Measurements from ENCODE around the gene PSD2. TPM values are rescaled to one million over a fixed set of nuclear protein-coding genes. Genes with fewer than 3 reads are reported as not detected.
A peak's percentile ranks its signal among the peaks of the same experiment; 100 is the strongest.

PSD2 gene
- total RNA-seq, 5 donors from 2014 or later (not counting 1 experiment from before 2014, with no cell fraction given): 0.07 to 0.15 (median 0.09) TPM; not detected in 2

DNA sequence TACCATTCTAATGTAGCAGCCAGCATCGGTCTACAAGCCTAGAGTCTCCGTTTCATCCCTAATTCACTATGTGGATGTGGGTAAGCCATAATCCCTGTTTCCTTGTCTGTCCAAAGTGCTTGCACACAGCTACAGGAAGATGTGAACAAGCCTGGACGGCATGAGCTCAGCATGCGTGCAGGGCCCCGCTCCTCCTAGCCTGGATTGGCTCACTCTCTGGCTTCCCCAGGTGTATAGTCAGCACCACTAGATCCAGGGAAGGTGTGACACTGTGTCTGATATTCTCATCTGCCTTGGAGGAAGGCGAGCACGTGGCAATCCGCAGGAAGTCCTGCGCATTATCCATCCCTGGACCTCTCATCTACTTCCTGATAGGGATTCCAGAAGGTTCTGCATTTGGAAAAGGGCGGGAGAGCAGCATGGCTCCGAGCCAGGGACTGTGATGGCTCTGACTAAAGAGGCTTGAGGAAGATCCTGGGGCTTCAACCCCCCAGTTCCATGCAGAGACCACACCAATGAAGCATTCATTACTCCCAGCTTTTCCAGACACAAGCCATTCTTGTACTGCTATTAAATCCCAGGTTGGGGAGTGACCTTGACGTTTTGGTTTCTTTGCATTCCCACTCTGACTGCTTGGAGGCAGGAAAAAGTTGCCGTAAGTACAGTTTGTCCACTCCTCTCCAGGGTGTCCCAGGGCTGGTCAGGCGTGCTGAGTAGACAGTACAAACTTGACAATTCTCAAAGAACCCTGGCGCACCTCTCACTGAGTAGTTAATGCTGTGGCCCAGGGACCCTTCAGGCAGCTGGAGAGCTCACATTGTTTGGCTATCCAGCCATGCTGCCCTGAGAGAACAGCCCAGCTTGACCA, 65.6 kb downstream of the PSD2 start:
- Histone ChIP-seq H3K36me3 (ENCODE audit: control insufficient read depth in 2 of 2, extremely low read depth in 1 of 2, insufficient read depth in 1 of 2, low read length in 1 of 2) (no peaks in the 10 kb centered on the region), H3K27ac (ENCODE audit: low read length) (no peak overlapping the region), H3K4me3 (ENCODE audit: control insufficient read depth in 1 of 2, extremely low read depth in 1 of 2, low read length in 1 of 2) (no peak overlapping the region), H3K9me3 (no peaks in the 10 kb centered on the region), H3K4me1 (ENCODE audit: control insufficient read depth in 1 of 2, extremely low read depth in 1 of 2, insufficient read depth in 2 of 2, low read length in 2 of 2) (no peaks in the 10 kb centered on the region), H3K27me3 (replicated peaks in 1 of 2; ENCODE audit: control insufficient read depth in 2 of 2, extremely low read depth in 1 of 2, insufficient read depth in 2 of 2, low read length in 1 of 2) (peaks cover 0 to 37% of the 10 kb centered on the region in 2 experiments)
- Mint-ChIP-seq H3K4me1 (no peaks in the 10 kb centered on the region), H3K36me3 (no peaks in the 10 kb centered on the region), H3K27me3 (peaks cover 10 to 15% of the 10 kb centered on the region in 2 donors), H3K27ac (no peak overlapping the region), H3K9me3 (no peaks in the 10 kb centered on the region), H3K4me3 (no peak overlapping the region)
- CTCF ChIA-PET: interaction anchor here (0.5 to 5.2 kb wide), 2 partner anchors 74 to 119 kb away, joined by 3 to 19 read pairs; no protein-coding TSS in a partner anchor
- ATAC-seq (replicated peaks in 1 of 4) (no peak), DNase-seq (no peak)
- POLR2A ChIA-PET: no interaction called here
- WGBS (ENCODE audit: insufficient coverage): 77% methylated on average over 6 of the region's 15 CpGs

DNA sequence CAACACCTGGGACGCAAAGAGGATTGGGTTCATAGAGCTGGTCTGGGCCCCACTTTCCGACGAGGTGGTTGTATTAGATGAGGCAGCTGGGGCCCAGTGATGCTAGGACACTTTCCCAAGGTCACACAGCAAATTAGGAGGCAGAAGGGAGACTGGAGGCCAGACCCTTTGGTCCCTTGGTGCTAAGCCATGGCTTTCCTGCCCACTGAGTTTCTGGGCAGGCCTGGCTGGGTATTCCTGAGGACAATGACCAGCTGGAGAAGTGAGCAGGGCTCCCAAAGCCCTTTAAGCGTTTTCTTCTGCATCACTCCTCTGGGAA, 66.2 kb downstream of the PSD2 start:
- Mint-ChIP-seq H3K4me3 (no peak overlapping the region), H3K36me3 (no peaks in the 10 kb centered on the region), H3K9me3 (no peaks in the 10 kb centered on the region), H3K27ac (no peak overlapping the region), H3K4me1 (no peaks in the 10 kb centered on the region), H3K27me3 (peaks cover 10 to 18% of the 10 kb centered on the region in 2 donors)
- Histone ChIP-seq H3K27me3 (replicated peaks in 1 of 2; ENCODE audit: control insufficient read depth in 2 of 2, extremely low read depth in 1 of 2, insufficient read depth in 2 of 2, low read length in 1 of 2) (peaks cover 0 to 40% of the 10 kb centered on the region in 2 experiments), H3K4me3 (ENCODE audit: control insufficient read depth in 1 of 2, extremely low read depth in 1 of 2, low read length in 1 of 2) (no peak overlapping the region), H3K9me3 (no peaks in the 10 kb centered on the region), H3K27ac (ENCODE audit: low read length) (no peak overlapping the region), H3K36me3 (ENCODE audit: control insufficient read depth in 2 of 2, extremely low read depth in 1 of 2, insufficient read depth in 1 of 2, low read length in 1 of 2) (no peaks in the 10 kb centered on the region), H3K4me1 (ENCODE audit: control insufficient read depth in 1 of 2, extremely low read depth in 1 of 2, insufficient read depth in 2 of 2, low read length in 2 of 2) (no peaks in the 10 kb centered on the region)
- CTCF ChIA-PET: interaction anchor here (0.5 to 5.2 kb wide), 2 partner anchors 75 to 118 kb away, joined by 3 to 19 read pairs; no protein-coding TSS in a partner anchor
- no peak for DNase-seq
- ATAC-seq (replicated peaks in 1 of 4): no peak
- 75% methylated on average over 4 of the region's 4 CpGs for WGBS (ENCODE audit: insufficient coverage)
- POLR2A ChIA-PET: no interaction called here

GRCh38 chr5:139862313-139862712, 66.7 kb downstream of the PSD2 start:
- H3K36me3 Mint-ChIP-seq: no peaks in the 10 kb centered on the region
- no peak for DNase-seq
- ChIA-PET POLR2A (interaction anchor here in 1 of 2 donors (0.5 kb wide), 1 partner anchor 153 kb away, joined by 9 read pairs; no protein-coding TSS in a partner anchor), CTCF (interaction anchor here in 1 of 2 donors (5.2 kb wide), 1 partner anchor 75 kb away, joined by 19 read pairs; no protein-coding TSS in a partner anchor)
- Histone ChIP-seq H3K36me3 (ENCODE audit: control insufficient read depth in 2 of 2, extremely low read depth in 1 of 2, insufficient read depth in 1 of 2, low read length in 1 of 2) (no peaks in the 10 kb centered on the region), H3K27ac (ENCODE audit: low read length) (no peak overlapping the region), H3K9me3 (no peaks in the 10 kb centered on the region), H3K4me3 (ENCODE audit: control insufficient read depth in 1 of 2, extremely low read depth in 1 of 2, low read length in 1 of 2) (no peak overlapping the region), H3K4me1 (ENCODE audit: control insufficient read depth in 1 of 2, extremely low read depth in 1 of 2, insufficient read depth in 2 of 2, low read length in 2 of 2) (no peaks in the 10 kb centered on the region), H3K27me3 (replicated peaks in 1 of 2; ENCODE audit: control insufficient read depth in 2 of 2, extremely low read depth in 1 of 2, insufficient read depth in 2 of 2, low read length in 1 of 2) (peaks cover 0 to 40% of the 10 kb centered on the region in 2 experiments)
- H3K4me3 Mint-ChIP-seq: no peak overlapping the region
- peaks cover 10 to 21% of the 10 kb centered on the region in 2 donors for H3K27me3 Mint-ChIP-seq
- 88% methylated on average over 2 of the region's 2 CpGs for WGBS (ENCODE audit: insufficient coverage)
- no peak for ATAC-seq (replicated peaks in 1 of 4)
- H3K4me1 Mint-ChIP-seq: no peaks in the 10 kb centered on the region
- H3K27ac Mint-ChIP-seq: no peak overlapping the region
- no peaks in the 10 kb centered on the region for H3K9me3 Mint-ChIP-seq

GRCh38 chr5:139862803-139863202, 67.2 kb downstream of the PSD2 start:
- H3K9me3 Mint-ChIP-seq: no peaks in the 10 kb centered on the region
- DNase-seq: no peak
- H3K4me3 Mint-ChIP-seq: no peak overlapping the region
- no peaks in the 10 kb centered on the region for H3K36me3 ChIP-seq (ENCODE audit: control insufficient read depth in 2 of 2, extremely low read depth in 1 of 2, insufficient read depth in 1 of 2, low read length in 1 of 2)
- no peak for ATAC-seq (replicated peaks in 1 of 4)
- peaks cover 0 to 40% of the 10 kb centered on the region in 2 experiments for H3K27me3 ChIP-seq (replicated peaks in 1 of 2; ENCODE audit: control insufficient read depth in 2 of 2, extremely low read depth in 1 of 2, insufficient read depth in 2 of 2, low read length in 1 of 2)
- POLR2A ChIA-PET: interaction anchor here in 1 of 2 donors (0.5 kb wide), 1 partner anchor 153 kb away, joined by 9 read pairs; no protein-coding TSS in a partner anchor
- no peak overlapping the region for H3K27ac ChIP-seq (ENCODE audit: low read length)
- H3K27ac Mint-ChIP-seq: no peak overlapping the region
- H3K4me1 Mint-ChIP-seq: no peaks in the 10 kb centered on the region
- H3K9me3 ChIP-seq: no peaks in the 10 kb centered on the region
- no peaks in the 10 kb centered on the region for H3K4me1 ChIP-seq (ENCODE audit: control insufficient read depth in 1 of 2, extremely low read depth in 1 of 2, insufficient read depth in 2 of 2, low read length in 2 of 2)
- 45% methylated on average over 1 of the region's 2 CpGs for WGBS (ENCODE audit: insufficient coverage)
- no peaks in the 10 kb centered on the region for H3K36me3 Mint-ChIP-seq
- H3K27me3 Mint-ChIP-seq: peaks cover 10 to 21% of the 10 kb centered on the region in 2 donors
- H3K4me3 ChIP-seq (ENCODE audit: control insufficient read depth in 1 of 2, extremely low read depth in 1 of 2, low read length in 1 of 2): no peak overlapping the region
- CTCF ChIA-PET: interaction anchor here (0.5 to 5.2 kb wide), 3 partner anchors 76 to 95 kb away, joined by 3 to 19 read pairs (median 4); no protein-coding TSS in a partner anchor

DNA sequence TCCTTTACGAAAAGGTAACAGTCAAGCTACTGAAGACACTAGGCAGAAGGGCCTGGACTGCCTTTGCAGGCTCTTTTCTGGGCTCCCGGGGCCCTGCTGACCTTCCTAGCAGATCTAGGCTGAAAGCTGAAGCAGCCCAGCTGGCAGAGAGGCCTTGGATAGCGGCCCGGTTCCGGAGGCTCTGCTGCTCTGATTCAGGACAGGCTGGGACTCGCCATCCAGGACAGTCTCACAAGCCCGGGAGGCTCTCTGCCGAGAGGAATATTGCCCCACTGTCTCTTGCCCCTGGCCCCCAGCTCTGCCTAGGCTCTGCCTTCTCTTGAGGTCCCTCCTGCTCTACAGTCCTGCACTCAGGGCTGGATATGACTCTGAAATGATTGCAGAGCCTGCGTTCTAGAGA, 67.8 kb downstream of the PSD2 start:
- Histone ChIP-seq H3K36me3 (ENCODE audit: control insufficient read depth in 2 of 2, extremely low read depth in 1 of 2, insufficient read depth in 1 of 2, low read length in 1 of 2) (no peaks in the 10 kb centered on the region), H3K4me3 (ENCODE audit: control insufficient read depth in 1 of 2, extremely low read depth in 1 of 2, low read length in 1 of 2) (no peak overlapping the region), H3K4me1 (ENCODE audit: control insufficient read depth in 1 of 2, extremely low read depth in 1 of 2, insufficient read depth in 2 of 2, low read length in 2 of 2) (no peaks in the 10 kb centered on the region), H3K9me3 (no peaks in the 10 kb centered on the region), H3K27ac (ENCODE audit: low read length) (no peak overlapping the region), H3K27me3 (replicated peaks in 1 of 2; ENCODE audit: control insufficient read depth in 2 of 2, extremely low read depth in 1 of 2, insufficient read depth in 2 of 2, low read length in 1 of 2) (peaks cover 0 to 38% of the 10 kb centered on the region in 2 experiments)
- ChIA-PET CTCF (interaction anchor here (0.5 to 5.2 kb wide), 4 partner anchors 76 to 95 kb away, joined by 3 to 19 read pairs (median 6); no protein-coding TSS in a partner anchor), POLR2A (interaction anchor here in 1 of 2 donors (0.6 kb wide), 1 partner anchor 144 kb away, joined by 6 read pairs; no protein-coding TSS in a partner anchor)
- H3K4me3 Mint-ChIP-seq: no peak overlapping the region
- no peaks in the 10 kb centered on the region for H3K36me3 Mint-ChIP-seq
- DNase-seq (no peak), ATAC-seq (replicated peaks in 1 of 4) (no peak)
- H3K9me3 Mint-ChIP-seq: no peaks in the 10 kb centered on the region
- H3K27ac Mint-ChIP-seq: no peak overlapping the region
- 80% methylated on average over 8 of the region's 9 CpGs for WGBS (ENCODE audit: insufficient coverage)
- H3K4me1 Mint-ChIP-seq: no peaks in the 10 kb centered on the region
- peaks cover 14 to 25% of the 10 kb centered on the region in 2 donors for H3K27me3 Mint-ChIP-seq

GRCh38 chr5:139863855-139864558, 68.4 kb downstream of the PSD2 start:
- WGBS (ENCODE audit: insufficient coverage): no CpG with 5 or more reads among the region's 5 CpGs
- POLR2A ChIA-PET: interaction anchor here in 1 of 2 donors (0.6 kb wide), 2 partner anchors 145 to 1430 kb away, joined by 3 to 6 read pairs; no protein-coding TSS in a partner anchor
- no peak overlapping the region for H3K4me3 Mint-ChIP-seq

More at GRCh38 chr5:139863855-139864558, 68.4 kb downstream of the PSD2 start:
- CTCF ChIA-PET: interaction anchor here (0.6 to 5.2 kb wide), 10 partner anchors 16 to 210 kb away, joined by 3 to 19 read pairs (median 4); no protein-coding TSS in a partner anchor
- Histone ChIP-seq H3K27me3 (replicated peaks in 1 of 2; ENCODE audit: control insufficient read depth in 2 of 2, extremely low read depth in 1 of 2, insufficient read depth in 2 of 2, low read length in 1 of 2) (peaks cover 0 to 39% of the 10 kb centered on the region in 2 experiments), H3K4me1 (ENCODE audit: control insufficient read depth in 1 of 2, extremely low read depth in 1 of 2, insufficient read depth in 2 of 2, low read length in 2 of 2) (no peaks in the 10 kb centered on the region), H3K36me3 (ENCODE audit: control insufficient read depth in 2 of 2, extremely low read depth in 1 of 2, insufficient read depth in 1 of 2, low read length in 1 of 2) (no peaks in the 10 kb centered on the region), H3K9me3 (no peaks in the 10 kb centered on the region), H3K27ac (ENCODE audit: low read length) (no peak overlapping the region), H3K4me3 (ENCODE audit: control insufficient read depth in 1 of 2, extremely low read depth in 1 of 2, low read length in 1 of 2) (no peak overlapping the region)
- peak in 30 of 35 experiments; percentile 8 to 70 (median 40) for DNase-seq
- ATAC-seq (replicated peaks in 1 of 4): peak; percentile 62 to 69 (median 62)
- no peaks in the 10 kb centered on the region for H3K9me3 Mint-ChIP-seq
- no peaks in the 10 kb centered on the region for H3K36me3 Mint-ChIP-seq
- H3K27ac Mint-ChIP-seq: no peak overlapping the region
- peaks cover 16 to 24% of the 10 kb centered on the region in 2 donors for H3K27me3 Mint-ChIP-seq
- no peaks in the 10 kb centered on the region for H3K4me1 Mint-ChIP-seq
